HepG2 (cell line): ENCODE measurements around the gene MBOAT7. TPM values are rescaled to one million over a fixed set of nuclear protein-coding genes. Genes with fewer than 3 reads are reported as not detected.

ENCODE experiments used
- ATAC-seq: fragments of 200-7000 bp; cut with Tn5 transposase; 3 replicates; pipeline ENCODE4 v1.9.1; 2020; ENCODE audit warnings: mild to moderate bottlenecking, moderate library complexity
- BruUV-seq: library from RNA; stranded (reverse); fragments of 400-500 nt; replicated peaks from 2 replicates; lab custom pipeline; 2021; lab: Mats Ljungman, UMichigan
- CTCF ChIA-PET: fragments of 300-600 bp; formaldehyde crosslinking; extraction: SDS; loops from one replicate; lab custom pipeline; 2021; ENCODE audit warnings: low total read pairs, inconsistent platforms, low intra/inter-chr PET ratio; lab: Yijun Ruan, JAX
- POLR2A ChIA-PET: fragments of 350-600 bp; sonication (Branson Sonifier 250); formaldehyde crosslinking; loops from one replicate; lab custom pipeline; 2020; ENCODE audit warnings: antibody characterized with exemption, inconsistent platforms; lab: Yijun Ruan, JAX
- DNase-seq: peaks from one replicate; pipeline ENCODE4 v3.0.0-alpha.2; 2015; ENCODE audit warnings: low spot score
- FAIRE-seq: peaks from 3 replicates; lab custom pipeline; 2011; peaks lifted over from hg19 to GRCh38; lab: Jason Lieb, UNC
- H2AFZ ChIP-seq: one replicate; pipeline ENCODE4 v1.6.1; 2011; ENCODE audit warnings: low read length, inconsistent platforms
- H3K27ac ChIP-seq: fragments of 300-600 bp; 3 replicates; pipeline ENCODE4 v1.8.0; 2011; ENCODE audit warnings: mixed run types, mild to moderate bottlenecking, mixed read lengths, low read length, inconsistent platforms; ENCODE audit not compliant: insufficient read depth; ENCODE audit errors: extremely low read length
- H3K27me3 ChIP-seq, 2 experiments: fragments of 200-600 bp in 1 of 2; 2 replicates in 1 of 2; 3 replicates in 1 of 2; pipeline versions ENCODE4 v1.6.0 to v1.8.0; 2011; ENCODE audit warnings: low read length in 2 of 2, mild to moderate bottlenecking in 2 of 2, moderate library complexity in 2 of 2, inconsistent platforms in 1 of 2; ENCODE audit not compliant: insufficient read depth in 2 of 2, control insufficient read depth in 1 of 2
- H3K36me3 ChIP-seq, 2 experiments: fragments of 200-600 bp in 1 of 2; replicated peaks in 1 of 2; 2 replicates in 1 of 2; 3 replicates in 1 of 2; pipeline versions ENCODE4 v1.5.1 to v1.8.0; 2011; ENCODE audit warnings: low read length in 2 of 2, inconsistent platforms in 1 of 2; ENCODE audit not compliant: insufficient read depth in 2 of 2, control insufficient read depth in 1 of 2
- H3K4me1 ChIP-seq: 2 replicates; pipeline ENCODE4 v1.5.1; 2012; ENCODE audit warnings: low read length, inconsistent platforms; ENCODE audit not compliant: insufficient read depth
- H3K4me2 ChIP-seq: 2 replicates; pipeline ENCODE4 v1.6.0; 2011; ENCODE audit warnings: low read depth, low read length, inconsistent platforms
- H3K4me3 ChIP-seq, 3 experiments: fragments of 200-600 bp in 1 of 3; sonication (generic), shearing (Covaris generic) in 1 of 3; replicated peaks in 1 of 3; 2 replicates each; pipeline ENCODE4 v1.5.1; 2011 to 2016; ENCODE audit warnings: low read length in 3 of 3, inconsistent platforms in 2 of 3, low read depth in 2 of 3, mild to moderate bottlenecking in 2 of 3, control low read depth in 1 of 3, mixed read lengths in 1 of 3; ENCODE audit not compliant: insufficient read depth in 1 of 3
- H3K79me2 ChIP-seq: one replicate; pipeline ENCODE4 v1.6.1; 2011; ENCODE audit warnings: low read length, inconsistent platforms; ENCODE audit not compliant: insufficient read depth
- H3K9ac ChIP-seq: 2 replicates; pipeline ENCODE4 v1.6.0; 2011; ENCODE audit warnings: mild to moderate bottlenecking, low read depth, low read length, inconsistent platforms; ENCODE audit not compliant: insufficient read depth
- H3K9me3 ChIP-seq: 2 replicates; pipeline ENCODE4 v1.5.1; 2012; ENCODE audit warnings: mild to moderate bottlenecking, low read length
- H4K20me1 ChIP-seq: 2 replicates; pipeline ENCODE4 v1.6.0; 2011; ENCODE audit warnings: inconsistent platforms, mild to moderate bottlenecking, low read length, moderate library complexity; ENCODE audit not compliant: insufficient read depth
- ARID2 ChIP-seq: sonication (generic); formaldehyde crosslinking; IDR thresholded peaks from 2 replicates; pipeline ENCODE4 v1.8.1; 2022; ENCODE audit warnings: mild to moderate bottlenecking, missing genetic modification reagents, borderline replicate concordance
- ELF3 ChIP-seq: IDR thresholded peaks from 2 replicates; pipeline ENCODE4 v1.6.1; 2016; ENCODE audit warnings: missing genetic modification reagents, missing compliant biosample characterization
- FOXC1 ChIP-seq: sonication (generic); formaldehyde crosslinking; IDR thresholded peaks from 2 replicates; pipeline ENCODE4 v1.8.0; 2022; ENCODE audit warnings: mild to moderate bottlenecking, missing genetic modification reagents, borderline replicate concordance
- GTF2F1 ChIP-seq: fragments of 150-350 bp; IDR thresholded peaks from 2 replicates; pipeline ENCODE4 v1.6.1; 2014; ENCODE audit warnings: low read length
- HNRNPH1 ChIP-seq: fragments of 200-400 bp; formaldehyde crosslinking; optimal IDR thresholded peaks from 2 replicates; pipeline ENCODE3; 2017; ENCODE audit warnings: mild to moderate bottlenecking, low read depth, low read length
- HOXD1 ChIP-seq: sonication (generic); formaldehyde crosslinking; IDR thresholded peaks from 2 replicates; pipeline ENCODE4 v1.5.0; 2020; ENCODE audit warnings: missing genetic modification reagents
- JUNB ChIP-seq: sonication (generic); formaldehyde crosslinking; IDR thresholded peaks from 2 replicates; pipeline ENCODE4 v1.8.0; 2022; ENCODE audit warnings: missing genetic modification reagents, mild to moderate bottlenecking, borderline replicate concordance
- KLF12 ChIP-seq: sonication (generic); formaldehyde crosslinking; IDR thresholded peaks from 2 replicates; pipeline ENCODE4 v1.4.0; 2020; ENCODE audit warnings: missing genetic modification reagents, borderline replicate concordance
- KLF9 ChIP-seq: IDR thresholded peaks from 2 replicates; pipeline ENCODE4 v1.6.1; 2016; ENCODE audit warnings: low read depth
- NONO ChIP-seq, 2 experiments: fragments of 450-650 bp in 1 of 2; sonication (generic) in 1 of 2; formaldehyde crosslinking in 1 of 2; IDR thresholded peaks in 1 of 2; conservative IDR thresholded peaks in 1 of 2; 2 replicates each; pipeline versions ENCODE4 v1.6.1 to v1.8.0; 2017 to 2022; ENCODE audit warnings: mild to moderate bottlenecking in 1 of 2, missing genetic modification reagents in 1 of 2, moderate library complexity in 1 of 2
- PITX1 ChIP-seq: sonication (generic); formaldehyde crosslinking; IDR thresholded peaks from 2 replicates; pipeline ENCODE4 v1.5.1; 2020; ENCODE audit warnings: mild to moderate bottlenecking, missing genetic modification reagents
- RFX1 ChIP-seq: fragments of 450-650 bp; IDR thresholded peaks from 2 replicates; pipeline ENCODE4 v1.6.1; 2017
- SIX4 ChIP-seq: sonication (generic); formaldehyde crosslinking; IDR thresholded peaks from 2 replicates; pipeline ENCODE4 v1.4.0; 2020; ENCODE audit warnings: missing genetic modification reagents
- SNAPC5 ChIP-seq: sonication (generic); formaldehyde crosslinking; IDR thresholded peaks from 2 replicates; pipeline ENCODE4 v1.8.1; 2023; ENCODE audit warnings: mild to moderate bottlenecking, missing genetic modification reagents, borderline replicate concordance
- SRSF9 ChIP-seq: fragments of 200-400 bp; formaldehyde crosslinking; IDR thresholded peaks from 2 replicates; pipeline ENCODE4 v1.6.1; 2018; ENCODE audit warnings: borderline replicate concordance, mild to moderate bottlenecking, low read depth, low read length; ENCODE audit not compliant: insufficient read depth, poor library complexity, severe bottlenecking
- TRIM24 ChIP-seq: sonication (generic); formaldehyde crosslinking; IDR thresholded peaks from 2 replicates; pipeline ENCODE4 v1.8.0; 2022; ENCODE audit warnings: mild to moderate bottlenecking, missing genetic modification reagents
- ZFP41 ChIP-seq: sonication (generic); formaldehyde crosslinking; IDR thresholded peaks from 2 replicates; pipeline ENCODE4 v1.4.0; 2020; ENCODE audit warnings: mild to moderate bottlenecking, missing genetic modification reagents, borderline replicate concordance
- ZNF180 ChIP-seq: sonication (generic); formaldehyde crosslinking; IDR thresholded peaks from 2 replicates; pipeline ENCODE4 v1.4.0; 2020; ENCODE audit warnings: low read depth, missing genetic modification reagents, borderline replicate concordance
- ZNF329 ChIP-seq: sonication (generic); formaldehyde crosslinking; IDR thresholded peaks from 2 replicates; pipeline ENCODE4 v1.9.0; 2021; ENCODE audit warnings: low read depth, mild to moderate bottlenecking, missing genetic modification reagents
- ZNF546 ChIP-seq: sonication (generic); formaldehyde crosslinking; conservative IDR thresholded peaks from 2 replicates; pipeline ENCODE4 v1.8.1; 2023; ENCODE audit warnings: mild to moderate bottlenecking, missing genetic modification reagents
- ZNF564 ChIP-seq: sonication (generic); formaldehyde crosslinking; IDR thresholded peaks from 2 replicates; pipeline ENCODE4 v1.8.1; 2023; ENCODE audit warnings: mild to moderate bottlenecking, missing genetic modification reagents
- ZNF687 ChIP-seq: sonication (generic); formaldehyde crosslinking; IDR thresholded peaks from 2 replicates; pipeline ENCODE4 v1.5.1; 2020; ENCODE audit warnings: mild to moderate bottlenecking, missing genetic modification reagents, moderate library complexity
- ZSCAN20 ChIP-seq: sonication (generic); formaldehyde crosslinking; IDR thresholded peaks from 2 replicates; pipeline ENCODE4 v1.4.0; 2020; ENCODE audit warnings: missing genetic modification reagents, mild to moderate bottlenecking, borderline replicate concordance
- ZZZ3 ChIP-seq: sonication (generic); formaldehyde crosslinking; IDR thresholded peaks from 2 replicates; pipeline ENCODE4 v1.4.0; 2020; ENCODE audit warnings: missing genetic modification reagents, mild to moderate bottlenecking, borderline replicate concordance
- WGBS: methylation state at CpG from one replicate; pipeline ENCODE4 v1.1.6; 2017; ENCODE audit warnings: low lambda C conversion rate; 5-methylcytosine and 5-hydroxymethylcytosine counted together
- in situ Hi-C: cut with HindIII; loops from 2 replicates; pipeline ENCODE4 v1.10.0; 2017; ENCODE audit warnings: low pct_unique_long_range_greater_than_20kb; ENCODE audit not compliant: extremely low pct_ligation_motif_present
- intact Hi-C: fragments of 100-400 bp; cut with micrococcal nuclease; formaldehyde crosslinking; loops from one replicate; pipeline ENCODE4 v1.10.0; 2022; ENCODE audit not compliant: unreplicated experiment
- polyA plus RNA-seq, 8 experiments: library from polyadenylated mRNA; depleted of rRNA in 3 of 8; stranded (reverse) in 7 of 8; unstranded in 1 of 8; fragments of >200 nt; fragmentation: Illumina TruSeq in 4 of 8; extraction: Trizol in 4 of 8; gene quantifications; 2 replicates each; pipeline versions ENCODE4 v1.2.1 to v1.2.3, GENCODE V29; 2011 to 2016; ENCODE audit warnings: low read depth in 4 of 8, missing spikeins in 1 of 8, mixed read lengths in 1 of 8; ENCODE audit not compliant: insufficient read depth in 1 of 8
- total RNA-seq, 5 experiments: library from RNA; depleted of rRNA; stranded (reverse); fragments of >200 nt; fragmentation: Illumina TruSeq; extraction: Trizol; gene quantifications; 2 replicates each; pipeline ENCODE4 v1.2.3, GENCODE V29; 2016; ENCODE audit warnings: low read depth in 1 of 5

MBOAT7 gene
- total and polyA plus RNA-seq, 2 of the 13 experiments (the other 11 are each of a cell fraction or from before 2014, with no cell fraction given), result 22.2 to 25.5 TPM

GRCh38 chr19:54208784-54209057 is 19.3 kb upstream of the MBOAT7 start:
- Histone ChIP-seq H3K9me3 (no peaks in the 10 kb centered on the region), H3K27me3 (no peaks in the 10 kb centered on the region), H3K36me3 (peaks cover 20 to 43% of the 10 kb centered on the region in 2 experiments), H4K20me1 (peaks cover 55% of the 10 kb centered on the region), H3K4me3 (peak overlapping the region in 1 of 3 experiments; percentile 55; a peak in 1 of 6 replicates), H3K4me2 (peak overlapping the region; percentile 83), H3K79me2 (peaks cover 24% of the 10 kb centered on the region), H3K9ac (peak overlapping the region; percentile 19; the same call in 1 of the 2 replicates), H3K27ac (peak overlapping the region; percentile 80), H3K4me1 (peaks cover 81% of the 10 kb centered on the region), H2AFZ (no peak overlapping the region)
- CTCF ChIA-PET, result interaction anchor here (0.6 kb wide), 1 partner anchor 22 kb away, joined by 3 read pairs; no protein-coding TSS in a partner anchor
- intact Hi-C loops (no loop called here), in situ Hi-C loops (no loop called here)
- POLR2A ChIA-PET, result interaction anchor here (1.2 to 4.9 kb wide), 6 partner anchors 9 to 72 kb away, joined by 3 to 114 read pairs (median 12); partner anchors contain the start of genes CNOT3, LENG1, MBOAT7 and RPS9
- FAIRE-seq (no peak), ATAC-seq (no peak), DNase-seq (no peak)
- BruUV-seq, result no TSS peak
- 38% methylated on average over 4 of the region's 8 CpGs for WGBS
- TF ChIP-seq ELF3, result no peak
- no peak for TF ChIP-seq FOXC1 (CRISPR knock-in tag)
- TF ChIP-seq ZSCAN20 (CRISPR knock-in tag), result no peak
- TF ChIP-seq ZNF546, result no peak
- TF ChIP-seq ARID2 (CRISPR knock-in tag), result 0 out of 2 replicates have a peak, but pooled peaks have one; percentile 7
- no peak for TF ChIP-seq KLF9 (CRISPR knock-in tag)
- no peak for TF ChIP-seq PITX1 (CRISPR knock-in tag)
- no peak for TF ChIP-seq ZNF564
- TF ChIP-seq KLF12, result no peak
- TF ChIP-seq TRIM24, result no peak
- TF ChIP-seq SRSF9, result no peak
- TF ChIP-seq GTF2F1, result no peak
- no peak for TF ChIP-seq ZFP41 (CRISPR knock-in tag)
- TF ChIP-seq RFX1, result no peak
- TF ChIP-seq SNAPC5 (CRISPR knock-in tag), result no peak
- no peak for TF ChIP-seq NONO (IDR thresholded peaks at IDR 0.05)
- 0 out of 2 replicates have a peak, but pooled peaks have one; percentile 4 for TF ChIP-seq NONO (CRISPR knock-in tag; conservative IDR thresholded peaks at IDR 0.05)
- no peak for TF ChIP-seq JUNB (CRISPR knock-in tag)
- no peak for TF ChIP-seq SIX4
- TF ChIP-seq ZNF687, result no peak
- TF ChIP-seq ZZZ3, result no peak
- no peak for TF ChIP-seq ZNF329 (CRISPR knock-in tag)
- TF ChIP-seq HOXD1 (CRISPR knock-in tag), result no peak
- TF ChIP-seq HNRNPH1, result peak; percentile 22
- TF ChIP-seq ZNF180 (CRISPR knock-in tag), result no peak
